ENCODE data around the gene AEBP2.
"Not testable (repeated sequence)": the region's sequence is repeated elsewhere in the genome, so short reads cannot be mapped to it uniquely, and the experiment has no call there.

The AEBP2 gene

DNA sequence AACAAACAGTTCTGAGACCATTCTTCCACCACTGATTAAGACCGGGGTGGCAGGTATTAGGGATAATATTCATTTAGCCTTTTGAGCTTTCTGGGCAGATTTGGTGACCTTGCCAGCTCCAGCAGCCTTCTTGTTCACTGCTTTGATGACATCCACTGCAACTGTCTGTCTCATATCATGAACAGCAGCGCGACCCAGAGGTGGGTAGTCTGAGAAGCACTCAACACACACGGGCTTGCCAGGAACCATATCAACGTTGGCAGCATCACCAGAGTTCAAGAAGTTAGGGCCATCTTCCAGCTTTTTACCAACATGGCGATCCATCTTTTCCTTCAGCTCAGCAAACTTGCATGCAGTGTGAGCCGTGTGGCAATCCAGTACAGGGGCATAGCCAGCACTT is 16.9 kb downstream of the AEBP2 start:
- DNase-seq, result no peak

DNA sequence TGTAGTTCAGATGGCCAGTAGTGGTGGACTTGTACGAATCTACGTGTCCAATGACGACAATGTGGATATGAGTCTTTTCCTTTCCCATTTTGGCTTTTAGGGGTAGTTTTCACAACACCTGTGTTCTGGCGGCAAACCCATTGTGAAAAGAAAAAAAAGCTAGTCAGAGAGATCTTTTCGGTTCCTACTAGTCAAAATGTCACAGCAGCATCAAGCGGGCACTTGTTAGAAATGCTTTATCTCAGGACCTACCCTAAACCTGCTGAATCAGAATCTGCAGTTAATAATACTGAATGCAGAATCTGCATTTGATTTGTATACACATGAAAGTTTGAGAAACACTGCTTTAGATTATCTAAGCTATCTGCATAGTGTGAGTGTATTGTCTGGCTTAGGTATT is 18.3 kb downstream of the AEBP2 start:
- no peak for DNase-seq

DNA sequence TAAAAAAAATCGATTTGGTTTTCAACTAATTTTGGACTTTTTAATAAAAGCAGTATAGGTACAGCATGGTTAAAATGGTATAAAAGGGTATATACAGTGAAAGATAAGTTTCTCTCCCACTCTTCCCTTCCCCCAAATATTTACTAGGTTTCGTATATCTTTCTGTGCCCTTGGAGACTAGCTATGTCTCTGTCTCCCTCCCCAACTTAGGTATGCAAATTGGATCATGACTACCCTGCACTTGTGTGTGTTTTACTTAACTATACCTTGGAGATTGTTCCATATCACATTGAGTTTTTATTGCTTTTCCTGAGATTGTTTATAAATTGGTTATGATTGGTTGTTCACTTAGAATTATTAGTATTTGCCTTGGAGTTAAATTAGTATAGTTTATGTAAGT is 19.4 kb downstream of the AEBP2 start:
- no peak for DNase-seq

DNA sequence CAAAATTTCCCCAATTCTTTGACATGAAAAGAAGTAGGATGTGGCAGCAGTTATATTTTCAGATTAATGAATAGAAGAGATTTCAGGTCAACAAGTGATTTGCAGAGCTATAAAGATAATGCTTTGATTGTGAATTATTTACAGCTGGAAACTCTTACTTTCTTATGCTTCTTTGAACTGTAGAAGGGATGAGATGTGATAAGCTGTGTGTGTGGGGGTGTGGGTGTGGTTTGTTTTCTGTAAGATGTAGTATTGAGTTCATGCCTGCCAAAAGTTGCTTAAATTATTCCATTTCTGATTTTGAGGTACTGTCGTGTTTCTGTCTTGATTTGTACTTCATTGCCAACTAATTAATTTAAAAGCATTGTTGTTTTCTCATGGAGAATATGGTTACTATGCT is 22.7 kb downstream of the AEBP2 start:
- DNase-seq, result no peak

DNA sequence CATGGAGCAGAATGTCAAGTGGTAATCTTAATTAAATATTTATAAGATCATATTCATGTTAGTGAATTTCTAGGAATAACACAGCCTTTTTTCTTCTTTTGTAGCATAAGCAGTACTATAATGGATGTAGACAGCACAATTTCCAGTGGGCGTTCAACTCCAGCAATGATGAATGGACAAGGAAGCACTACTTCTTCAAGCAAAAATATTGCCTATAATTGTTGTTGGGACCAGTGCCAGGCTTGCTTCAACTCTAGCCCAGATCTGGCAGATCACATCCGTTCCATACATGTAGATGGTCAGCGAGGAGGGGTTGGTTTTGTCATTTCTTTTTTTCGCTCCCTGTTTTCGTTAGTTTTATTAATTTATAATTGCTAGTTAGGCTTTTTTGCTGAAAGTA is 23.1 kb downstream of the AEBP2 start:
- DNase-seq, result no peak

DNA sequence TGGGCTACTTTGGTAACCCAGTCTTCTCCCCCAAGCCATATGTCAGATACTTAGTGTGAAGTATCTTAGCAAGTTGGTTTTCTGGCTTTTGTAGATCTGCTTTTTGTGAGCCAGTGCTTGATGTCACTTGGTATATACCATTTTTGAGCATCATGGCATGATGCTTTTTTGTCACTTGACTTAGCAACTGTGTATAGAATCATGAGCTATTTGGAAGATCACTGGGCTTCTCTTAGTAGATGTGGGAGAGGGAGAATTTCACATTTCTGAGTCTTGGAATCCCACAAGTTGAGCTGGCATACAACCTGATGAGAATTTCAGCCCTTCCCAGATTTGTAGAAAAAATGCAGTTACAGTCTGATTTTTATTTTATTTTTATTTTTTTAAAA is 24.9 kb downstream of the AEBP2 start:
- DNase-seq, result no peak

DNA sequence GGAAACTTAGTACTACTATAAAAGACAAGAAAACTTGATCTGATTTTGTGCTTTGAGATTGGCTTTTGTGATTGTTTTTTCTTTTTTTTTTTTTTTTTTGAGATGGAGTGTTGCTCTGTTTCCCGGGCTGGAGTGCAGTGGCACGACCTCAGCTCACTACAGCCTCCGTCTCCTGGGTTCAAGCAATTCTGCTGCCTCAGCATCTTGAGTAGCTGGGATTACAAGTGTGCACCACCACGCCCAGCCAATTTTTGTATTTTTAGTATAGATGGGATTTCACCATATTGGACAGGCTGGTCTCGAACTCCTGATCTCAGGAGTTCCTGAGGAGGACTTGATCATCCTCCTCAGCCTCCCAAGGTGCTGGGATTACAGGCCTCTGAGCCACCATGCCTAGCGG is 26.4 kb downstream of the AEBP2 start:
- DNase-seq, result no peak

DNA sequence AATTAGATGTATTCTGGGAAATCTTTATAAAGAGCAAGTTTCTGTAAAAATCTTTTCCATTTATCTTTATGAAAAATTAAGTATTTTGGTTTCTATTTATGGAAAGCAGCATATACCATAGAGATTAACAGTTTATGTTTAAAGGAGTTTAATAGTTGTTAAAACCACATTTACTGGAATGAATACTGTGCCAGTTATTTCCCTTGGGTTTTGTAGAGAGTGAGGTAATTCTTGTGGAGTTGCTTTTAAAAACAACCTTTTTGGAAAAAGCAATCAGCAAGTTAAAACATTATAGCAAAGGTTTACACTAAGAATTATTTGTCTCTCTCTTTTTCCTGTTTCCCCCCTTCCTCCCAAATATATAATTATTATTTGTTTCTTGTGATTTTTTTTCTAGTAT is 34.9 kb downstream of the AEBP2 start:
- DNase-seq, result no peak

DNA sequence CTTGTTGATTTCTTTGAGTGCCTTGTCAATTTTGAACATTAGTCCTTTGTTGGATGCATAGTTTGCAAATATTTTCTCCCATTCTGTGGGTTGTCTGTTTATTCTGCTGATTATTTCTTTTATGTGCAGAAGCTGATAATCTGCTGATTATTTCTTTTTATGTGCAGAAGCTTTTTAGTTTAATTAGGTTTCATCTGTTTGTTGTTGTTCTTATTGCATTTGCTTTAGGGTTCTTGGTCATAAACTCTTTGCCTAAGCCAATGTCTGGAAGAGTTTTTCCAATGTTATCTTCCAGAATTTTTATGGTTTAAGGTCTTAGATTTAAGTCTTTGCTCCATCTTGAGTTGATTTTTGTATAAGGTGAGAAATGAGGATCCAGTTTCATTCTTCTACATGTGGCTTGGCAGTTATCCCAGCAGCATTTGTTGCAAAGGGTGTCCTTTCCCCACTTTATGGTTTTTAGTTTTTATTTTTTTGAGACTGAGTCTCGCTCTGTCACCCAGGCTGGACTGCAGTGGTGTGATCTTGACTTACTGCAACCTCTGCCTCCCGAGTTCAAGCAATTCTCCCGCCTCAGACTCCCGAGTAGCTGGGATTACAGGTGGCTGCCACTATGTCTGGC is 36.7 kb downstream of the AEBP2 start:
- not testable (repeated sequence) for DNase-seq

DNA sequence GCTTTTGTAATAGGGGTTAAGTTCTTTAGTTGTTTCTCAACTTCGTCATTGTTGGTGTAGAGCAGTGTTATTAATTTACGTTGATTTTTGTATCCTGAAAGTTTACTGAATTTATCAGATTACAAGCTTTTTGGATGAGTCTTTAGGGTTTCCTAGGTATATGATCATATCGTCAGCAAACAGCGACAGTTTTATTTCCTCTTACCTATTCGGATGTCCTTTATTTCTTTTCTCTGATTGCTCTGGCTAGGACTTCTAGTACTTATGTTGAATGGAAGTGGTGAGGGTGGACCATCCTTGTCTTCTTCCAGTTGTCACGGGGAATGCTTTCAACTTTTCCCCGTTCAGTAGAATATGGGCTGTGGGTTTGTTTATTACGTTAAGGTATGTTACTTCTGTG is 37.8 kb downstream of the AEBP2 start:
- no peak for DNase-seq

DNA sequence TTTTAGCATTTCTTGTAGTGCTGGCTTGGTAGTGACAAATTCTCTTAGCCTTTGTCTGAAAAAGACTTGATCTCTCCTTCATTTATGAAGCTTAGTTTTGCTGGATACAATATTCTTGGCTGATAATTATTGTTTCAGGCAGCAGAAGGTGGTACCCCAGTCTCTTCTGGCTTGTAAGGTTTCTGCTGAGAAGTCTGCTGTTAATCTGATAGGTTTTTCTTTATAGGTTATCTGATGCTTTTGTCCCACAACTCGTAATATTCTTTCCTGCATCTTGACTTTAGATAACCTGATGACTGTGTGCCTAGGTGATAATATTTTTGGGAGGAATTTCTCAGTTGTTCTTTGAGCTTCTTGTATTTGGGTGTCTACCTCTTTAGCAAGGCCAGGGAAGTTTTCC is 41.2 kb downstream of the AEBP2 start:
- DNase-seq, result no peak

DNA sequence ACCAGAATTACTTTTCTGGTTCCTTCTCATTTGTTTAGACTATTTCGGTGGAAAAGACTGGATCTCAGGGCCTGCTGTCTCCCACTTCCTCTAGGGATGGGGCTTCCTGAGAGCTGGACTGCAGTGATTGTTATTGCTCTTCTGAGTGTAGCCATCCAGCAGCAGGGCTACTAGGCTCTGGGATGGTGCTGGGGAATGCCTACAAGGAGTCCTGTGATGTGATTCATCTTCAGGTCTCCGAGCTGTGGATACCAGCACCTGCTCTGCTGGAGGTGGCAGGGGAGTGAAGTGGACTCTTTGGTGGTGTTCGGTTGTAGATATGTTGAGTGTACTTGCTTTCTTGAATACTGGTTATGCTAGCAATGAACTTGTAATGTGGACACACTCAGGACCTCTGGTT is 42.7 kb downstream of the AEBP2 start:
- no peak for DNase-seq

DNA sequence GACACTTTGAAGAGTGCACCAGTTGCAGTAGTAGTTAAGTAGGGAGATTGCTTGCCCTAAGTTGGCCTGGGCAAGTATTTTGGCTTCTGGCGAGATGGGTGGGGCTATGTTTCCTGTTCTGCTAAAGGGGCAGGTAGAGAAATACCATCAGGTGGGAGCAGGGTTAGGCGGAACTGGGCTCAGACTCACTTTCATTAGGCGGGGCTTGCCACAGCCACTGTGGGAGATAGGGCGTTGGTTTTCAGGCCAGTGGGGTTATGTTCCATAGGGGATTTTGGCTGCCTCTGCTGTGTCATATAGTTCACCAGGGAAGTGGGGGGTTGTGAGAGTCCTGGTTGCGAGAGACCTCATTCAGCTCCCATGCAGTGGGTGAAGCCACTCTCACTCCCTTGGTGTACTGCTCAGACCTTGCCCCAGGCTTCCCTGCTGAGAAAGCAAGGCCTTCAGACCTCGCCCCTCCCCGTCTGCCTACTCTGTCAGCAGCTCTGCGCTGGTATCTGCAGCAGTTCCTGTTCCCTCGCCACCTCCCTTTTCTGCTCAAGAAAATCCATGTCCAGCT is 43.3 kb downstream of the AEBP2 start:
- DNase-seq, result no peak

DNA sequence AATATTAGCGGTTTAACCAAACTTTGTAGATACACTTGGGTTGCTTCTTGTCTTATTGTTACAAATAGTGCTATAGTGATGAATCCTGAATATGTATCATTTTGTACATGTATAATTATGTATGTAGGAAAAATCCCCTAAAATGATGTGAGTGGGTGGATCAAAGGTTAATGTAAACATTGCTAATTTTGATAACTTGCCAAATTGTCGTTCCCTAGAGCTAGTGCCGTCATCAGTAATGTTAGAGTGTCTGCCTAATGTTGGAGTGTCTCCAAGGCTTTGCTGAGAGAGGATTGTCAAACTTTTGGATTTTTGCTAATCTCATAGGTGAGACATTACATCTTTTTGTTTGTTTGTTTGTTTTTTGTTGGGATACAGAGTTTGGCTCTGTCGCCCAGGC is 44.4 kb downstream of the AEBP2 start:
- DNase-seq, result no peak

DNA sequence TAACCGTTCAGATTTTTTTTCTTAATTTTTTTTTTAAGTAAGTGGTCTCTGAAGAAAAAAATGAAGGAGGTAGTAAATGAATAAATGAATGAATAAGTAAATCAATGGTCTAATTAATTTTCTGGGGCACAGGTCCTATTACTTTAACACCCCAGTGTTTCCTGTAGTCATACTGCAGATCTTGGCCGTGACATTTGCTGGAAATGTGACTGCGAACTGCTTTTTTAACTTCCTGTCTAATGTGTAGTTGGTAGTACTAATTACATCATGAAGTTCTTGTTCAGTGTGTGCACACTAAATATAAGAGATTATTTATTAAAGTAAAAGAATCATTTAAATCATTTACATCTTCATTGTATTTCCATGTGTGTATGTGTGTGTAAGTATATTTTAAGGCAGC is 45.4 kb downstream of the AEBP2 start:
- no peak for DNase-seq

DNA sequence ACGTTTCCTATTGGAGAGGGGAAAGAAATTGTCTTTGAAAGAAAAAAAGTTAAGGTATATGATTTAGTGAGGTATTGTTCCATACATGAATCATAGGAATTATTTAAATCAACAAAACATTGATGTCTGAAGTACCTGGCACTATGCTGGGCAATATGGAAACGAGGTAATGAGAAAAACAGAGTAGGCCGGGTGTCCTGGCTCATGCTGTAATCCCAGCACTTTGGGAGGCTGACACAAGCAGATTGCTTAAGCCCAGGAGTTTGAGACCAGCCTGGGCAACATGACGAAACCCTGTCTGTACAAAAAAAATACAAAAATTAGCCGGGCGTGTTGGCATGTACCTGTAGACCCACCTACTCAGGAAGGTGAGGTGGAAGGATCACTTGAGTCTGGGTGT is 45.9 kb downstream of the AEBP2 start:
- DNase-seq, result no peak

DNA sequence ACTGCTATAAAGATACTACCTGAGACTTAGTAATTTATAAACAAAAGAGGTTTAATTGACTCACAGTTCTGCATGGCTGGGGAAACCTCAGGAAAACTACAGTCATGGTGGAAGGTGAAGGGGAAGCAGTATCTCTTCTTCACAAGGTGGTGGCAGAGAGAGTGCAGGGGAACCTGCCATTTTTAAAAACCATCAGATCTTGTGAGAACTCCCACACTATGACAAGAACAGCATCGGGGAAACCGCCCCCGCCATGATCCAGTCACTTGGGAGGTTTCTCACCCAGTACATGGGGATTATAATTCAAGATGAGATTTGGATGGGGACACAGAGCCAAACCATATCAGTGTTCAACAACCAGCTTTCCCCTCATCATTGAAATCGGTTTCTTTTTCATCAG is 49.9 kb downstream of the AEBP2 start:
- DNase-seq, result no peak

DNA sequence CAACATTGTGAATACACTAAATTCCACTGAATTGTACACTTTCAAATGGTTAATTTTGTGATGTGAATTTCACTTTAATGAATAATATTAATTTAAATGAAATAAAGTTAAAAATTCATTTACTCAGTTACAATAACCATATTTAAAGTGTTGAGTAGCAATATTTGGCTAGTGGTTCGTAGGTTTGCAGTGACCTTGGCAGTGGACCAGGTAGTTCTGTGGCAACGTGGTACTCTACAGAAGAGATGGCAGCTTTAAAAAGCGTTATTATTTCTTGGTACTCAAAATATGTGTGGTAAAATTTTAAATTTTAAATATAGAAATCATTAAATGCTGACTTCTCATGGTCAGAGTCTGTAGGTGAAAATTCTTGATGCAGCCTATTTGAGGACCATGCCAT is 51.6 kb downstream of the AEBP2 start:
- DNase-seq, result no peak

DNA sequence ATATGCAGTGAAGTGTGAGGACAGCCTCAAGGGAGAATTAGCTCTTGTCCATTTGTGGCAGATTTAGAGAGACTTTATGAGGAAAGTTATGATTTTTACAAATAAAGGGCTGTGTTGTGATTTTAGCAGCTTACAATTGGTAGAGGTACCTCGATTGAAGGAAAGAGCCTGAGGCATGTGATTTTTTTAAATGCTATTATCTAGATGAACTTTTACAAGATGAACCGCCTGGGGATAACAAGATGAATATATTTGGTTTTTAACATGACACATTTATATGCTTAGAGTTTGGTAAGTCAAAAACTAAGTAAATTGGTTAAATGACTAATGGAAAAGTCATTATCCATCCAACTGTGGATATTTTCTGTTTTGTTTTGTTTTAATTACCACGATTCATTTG is 52.6 kb downstream of the AEBP2 start:
- DNase-seq, result no peak

DNA sequence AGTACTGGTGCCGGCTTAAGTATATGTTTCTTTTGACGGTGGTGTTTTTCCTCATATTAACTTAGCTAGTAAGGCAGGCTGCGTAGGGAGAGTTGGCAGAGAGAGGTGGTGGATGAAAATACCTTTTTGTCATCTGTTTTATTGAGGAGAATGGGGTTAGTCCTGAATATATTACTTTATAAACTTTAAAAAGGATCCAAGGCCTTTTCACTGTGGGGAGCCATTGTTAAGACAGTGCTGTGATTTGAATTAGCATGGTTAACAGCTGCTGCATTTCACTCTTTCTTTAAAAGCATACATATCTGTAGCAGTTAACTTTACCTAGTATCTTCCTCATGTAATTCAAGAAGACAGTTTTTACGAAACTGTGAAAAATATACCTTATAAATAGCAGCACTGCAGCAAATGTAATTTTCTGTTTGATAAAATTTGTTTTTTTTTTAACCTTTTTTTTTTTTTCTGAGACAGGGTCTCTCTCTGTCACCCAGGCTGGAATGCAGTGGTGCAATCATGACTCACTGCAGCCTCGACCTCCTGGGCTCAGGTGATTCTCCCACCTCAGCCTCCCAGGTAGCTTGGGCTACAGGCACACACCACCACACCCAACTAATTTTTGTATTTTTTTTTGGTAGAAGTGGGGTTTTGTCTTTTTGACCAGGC is 57.1 kb downstream of the AEBP2 start:
- no peak for DNase-seq

DNA sequence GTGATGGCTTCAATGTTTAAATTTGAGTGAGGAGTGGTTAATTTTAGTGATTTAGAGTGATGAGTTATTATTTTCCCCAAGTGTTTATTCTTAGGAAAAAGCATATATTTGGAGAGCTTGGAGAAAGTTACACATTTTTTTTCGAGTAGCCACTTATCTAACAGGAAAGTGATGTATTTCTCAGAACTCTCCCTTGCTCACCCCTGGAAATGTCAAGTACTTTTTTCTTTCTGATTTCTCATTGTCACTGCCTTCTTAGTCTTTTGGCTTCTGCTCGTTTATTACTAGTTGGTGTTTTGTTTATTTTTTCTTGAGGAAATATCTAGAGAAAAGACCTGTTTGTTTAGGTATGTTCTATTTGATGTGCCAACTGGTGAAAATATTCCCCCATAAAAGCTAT is 58.8 kb downstream of the AEBP2 start:
- DNase-seq, result no peak

DNA sequence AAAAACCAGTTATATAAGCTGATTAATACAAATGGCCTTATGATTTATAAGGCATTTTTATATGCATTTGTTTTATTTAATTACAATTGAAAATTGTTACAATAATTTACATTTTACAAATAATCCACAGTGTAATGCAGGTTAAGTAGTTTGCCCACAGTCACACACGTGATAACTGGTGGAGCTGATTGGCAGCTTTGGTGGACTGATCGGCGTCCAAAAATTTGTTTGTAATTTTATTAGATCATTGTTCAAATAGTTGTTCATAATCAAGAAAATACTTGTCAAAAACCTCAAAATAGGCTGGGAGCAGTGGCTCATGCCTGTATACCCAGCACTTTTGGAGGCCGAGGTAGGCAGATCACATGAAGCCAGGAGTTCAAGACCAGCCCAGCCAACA is 59.7 kb downstream of the AEBP2 start:
- DNase-seq, result no peak

DNA sequence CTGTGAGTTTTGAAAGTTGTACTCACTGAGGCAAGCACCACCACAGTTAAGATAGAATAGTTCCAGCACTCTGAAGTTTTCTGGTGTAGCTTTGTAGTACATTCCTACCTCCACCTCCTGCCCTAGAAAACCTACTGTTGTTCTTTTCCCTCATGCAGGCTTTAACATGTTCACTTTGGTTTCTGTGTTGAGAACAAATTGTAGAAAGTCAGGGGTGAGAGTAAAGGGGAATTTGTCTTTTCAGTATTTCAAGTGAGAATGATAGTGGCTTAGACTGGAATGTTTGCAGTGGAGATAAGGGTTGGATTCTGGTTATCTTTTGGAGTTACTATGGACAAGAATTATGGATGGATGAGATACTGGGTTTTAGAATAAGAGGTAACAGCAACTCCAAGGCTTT is 67.2 kb downstream of the AEBP2 start:
- DNase-seq, result no peak

DNA sequence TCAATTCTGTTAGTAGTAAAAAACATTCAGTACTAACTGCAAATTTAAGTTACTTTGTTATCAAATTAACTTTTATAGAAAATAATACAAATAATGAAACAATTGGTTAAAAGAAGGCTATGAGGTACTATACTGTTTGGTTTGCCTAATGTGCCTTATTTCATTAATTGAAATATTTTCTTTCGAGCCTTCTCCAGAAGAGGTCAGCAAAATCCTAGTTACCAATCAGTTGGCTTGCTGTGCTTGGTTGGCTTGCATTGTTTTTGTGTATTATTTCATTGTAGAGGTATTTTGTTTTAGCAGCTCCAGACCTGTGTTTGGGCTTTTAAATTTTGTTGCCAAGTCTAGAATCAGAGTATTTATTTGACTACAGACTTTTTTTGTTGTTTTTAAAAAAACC is 68.5 kb downstream of the AEBP2 start:
- DNase-seq, result peak; percentile 19

DNA sequence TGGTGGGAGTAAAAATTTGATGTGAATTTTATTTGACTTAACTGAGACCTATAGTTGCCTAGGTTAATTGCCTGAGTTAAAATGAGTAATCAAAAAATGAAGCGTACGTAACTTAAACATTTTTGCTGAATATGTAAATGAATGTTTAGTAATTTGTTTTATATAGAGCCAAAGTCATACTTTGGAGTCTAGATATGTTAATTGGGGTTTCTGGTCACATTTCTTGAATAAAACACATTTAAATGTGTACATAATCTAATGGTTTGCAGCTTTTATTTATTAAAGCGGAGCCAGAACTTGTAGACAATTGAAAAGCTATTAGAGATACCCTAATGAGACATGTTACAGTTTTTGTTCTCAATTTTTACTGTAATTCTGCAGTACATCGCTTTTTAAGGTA is 71.2 kb downstream of the AEBP2 start:
- no peak for DNase-seq
